Measurements from ENCODE around the gene NFILZ.

- TF ChIP-seq MAX (IDR thresholded peaks at IDR 0.05) (no peak), CTCF (IDR thresholded peaks at IDR 0.05 in 2 of 3, conservative IDR thresholded peaks at IDR 0.05 in 1 of 3; ENCODE audit: borderline replicate concordance in 1 of 3, insufficient read depth in 1 of 3, low read depth in 2 of 3, low read length in 2 of 3) (no peak; a peak in 1 of 6 replicates), POLR2A (IDR thresholded peaks at IDR 0.05; ENCODE audit: borderline replicate concordance, extremely low read depth, insufficient read depth, insufficient read length) (no peak), CEBPB (IDR thresholded peaks at IDR 0.05; ENCODE audit: low read depth) (no peak)
Observed at GRCh38 chr19:8643860-8644653, 13.6 kb downstream of the NFILZ start.

Data from HCT116 (cell line).